ENCODE measurements around the gene SCN4B. TPM values are rescaled to one million over a fixed set of nuclear protein-coding genes. Genes with fewer than 3 reads are reported as not detected.

The SCN4B gene
- total and polyA plus RNA-seq, 2 donors (not counting 1 experiment from before 2014, with no cell fraction given) = 1.5 to 10.4 TPM

DNA sequence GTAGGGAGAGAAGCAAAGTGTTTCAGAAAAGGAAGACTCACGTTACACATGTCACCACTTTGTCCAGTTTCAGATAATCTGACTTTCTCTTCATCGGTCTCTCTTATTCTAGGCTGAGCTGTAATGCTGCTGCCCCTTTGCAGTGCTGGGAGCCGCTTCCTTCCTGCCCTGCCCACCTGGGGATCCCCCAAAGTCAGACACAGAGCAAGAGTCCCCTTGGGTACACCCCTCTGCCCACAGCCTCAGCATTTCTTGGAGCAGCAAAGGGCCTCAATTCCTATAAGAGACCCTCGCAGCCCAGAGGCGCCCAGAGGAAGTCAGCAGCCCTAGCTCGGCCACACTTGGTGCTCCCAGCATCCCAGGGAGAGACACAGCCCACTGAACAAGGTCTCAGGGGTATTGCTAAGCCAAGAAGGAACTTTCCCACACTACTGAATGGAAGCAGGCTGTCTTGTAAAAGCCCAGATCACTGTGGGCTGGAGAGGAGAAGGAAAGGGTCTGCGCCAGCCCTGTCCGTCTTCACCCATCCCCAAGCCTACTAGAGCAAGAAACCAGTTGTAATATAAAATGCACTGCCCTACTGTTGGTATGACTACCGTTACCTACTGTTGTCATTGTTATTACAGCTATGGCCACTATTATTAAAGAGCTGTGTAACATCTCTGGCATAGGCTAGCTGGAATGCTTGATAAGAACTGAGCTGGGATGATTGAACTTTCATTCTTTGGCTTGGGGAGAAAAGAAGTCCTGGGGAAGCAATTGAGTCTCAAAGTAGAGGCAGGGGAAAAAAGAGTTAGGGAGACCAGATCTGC, 34.6 kb downstream of the SCN4B start:
- no peak overlapping the region for H3K27ac ChIP-seq (ENCODE audit: insufficient read depth, low read length)
- H3K36me3 ChIP-seq (ENCODE audit: control insufficient read depth, insufficient read depth, low read length) = no peaks in the 10 kb centered on the region
- DNase-seq (ENCODE audit: low read depth in 2 of 2) = no peak
- no peak overlapping the region for H3K9ac ChIP-seq (ENCODE audit: insufficient read depth, low read length)
- H3K79me2 ChIP-seq (ENCODE audit: control insufficient read depth, insufficient read depth, low read length) = no peaks in the 10 kb centered on the region
- H4K20me1 ChIP-seq (ENCODE audit: control insufficient read depth, extremely low read depth, insufficient read depth, low read length) = no peaks in the 10 kb centered on the region
- TF ChIP-seq, protein P1, sequence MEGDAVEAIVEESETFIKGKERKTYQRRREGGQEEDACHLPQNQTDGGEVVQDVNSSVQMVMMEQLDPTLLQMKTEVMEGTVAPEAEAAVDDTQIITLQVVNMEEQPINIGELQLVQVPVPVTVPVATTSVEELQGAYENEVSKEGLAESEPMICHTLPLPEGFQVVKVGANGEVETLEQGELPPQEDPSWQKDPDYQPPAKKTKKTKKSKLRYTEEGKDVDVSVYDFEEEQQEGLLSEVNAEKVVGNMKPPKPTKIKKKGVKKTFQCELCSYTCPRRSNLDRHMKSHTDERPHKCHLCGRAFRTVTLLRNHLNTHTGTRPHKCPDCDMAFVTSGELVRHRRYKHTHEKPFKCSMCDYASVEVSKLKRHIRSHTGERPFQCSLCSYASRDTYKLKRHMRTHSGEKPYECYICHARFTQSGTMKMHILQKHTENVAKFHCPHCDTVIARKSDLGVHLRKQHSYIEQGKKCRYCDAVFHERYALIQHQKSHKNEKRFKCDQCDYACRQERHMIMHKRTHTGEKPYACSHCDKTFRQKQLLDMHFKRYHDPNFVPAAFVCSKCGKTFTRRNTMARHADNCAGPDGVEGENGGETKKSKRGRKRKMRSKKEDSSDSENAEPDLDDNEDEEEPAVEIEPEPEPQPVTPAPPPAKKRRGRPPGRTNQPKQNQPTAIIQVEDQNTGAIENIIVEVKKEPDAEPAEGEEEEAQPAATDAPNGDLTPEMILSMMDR (conservative IDR thresholded peaks at IDR 0.05 in 1 of 2, IDR thresholded peaks at IDR 0.05 in 1 of 2; ENCODE audit: low read depth in 1 of 2, low read length in 2 of 2) = no peak
- TF ChIP-seq EZH2 (IDR thresholded peaks at IDR 0.05; ENCODE audit: low read length, missing control alignments) = no peak
- no peaks in the 10 kb centered on the region for H3K4me1 ChIP-seq (ENCODE audit: control insufficient read depth, extremely low read depth, insufficient read depth, low read length)
- no peak overlapping the region for H3K4me2 ChIP-seq (ENCODE audit: extremely low read depth, insufficient read depth, low read length)
- H3K27me3 ChIP-seq (ENCODE audit: control insufficient read depth, insufficient read depth, low read length) = no peaks in the 10 kb centered on the region
- H2AFZ ChIP-seq (ENCODE audit: low read length) = no peak overlapping the region
- no peak overlapping the region for H3K4me3 ChIP-seq (replicated peaks in 1 of 4; ENCODE audit: control extremely low read depth in 1 of 4, insufficient read depth in 1 of 4, low read depth in 3 of 4, low read length in 4 of 4)
- H3K9me3 ChIP-seq (ENCODE audit: control insufficient read depth, insufficient read depth, low read depth, low read length) = no peaks in the 10 kb centered on the region

DNA sequence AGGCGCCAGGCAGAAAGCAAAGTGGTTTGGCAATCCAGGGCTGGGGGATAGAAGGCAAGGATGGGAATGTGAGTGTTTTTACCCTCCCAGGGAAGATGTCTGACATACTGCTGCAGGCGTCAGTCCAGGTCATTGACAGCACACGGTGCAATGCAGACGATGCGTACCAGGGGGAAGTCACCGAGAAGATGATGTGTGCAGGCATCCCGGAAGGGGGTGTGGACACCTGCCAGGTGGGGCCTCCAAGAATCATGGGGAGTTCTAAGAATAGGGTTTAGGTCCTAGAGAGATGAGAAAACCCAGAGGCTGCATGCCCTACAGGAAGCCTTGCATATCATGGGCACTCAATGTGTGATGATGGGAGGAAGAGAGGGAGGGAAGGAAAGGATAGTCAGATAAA, 37.6 kb downstream of the SCN4B start:
- Histone ChIP-seq H3K79me2 (ENCODE audit: control insufficient read depth, insufficient read depth, low read length) (no peaks in the 10 kb centered on the region), H3K9me3 (ENCODE audit: control insufficient read depth, insufficient read depth, low read depth, low read length) (no peaks in the 10 kb centered on the region), H3K27ac (ENCODE audit: insufficient read depth, low read length) (no peak overlapping the region), H3K4me2 (ENCODE audit: extremely low read depth, insufficient read depth, low read length) (no peak overlapping the region), H2AFZ (ENCODE audit: low read length) (no peak overlapping the region), H3K27me3 (ENCODE audit: control insufficient read depth, insufficient read depth, low read length) (no peaks in the 10 kb centered on the region), H3K9ac (ENCODE audit: insufficient read depth, low read length) (no peak overlapping the region), H3K4me3 (replicated peaks in 1 of 4; ENCODE audit: control extremely low read depth in 1 of 4, insufficient read depth in 1 of 4, low read depth in 3 of 4, low read length in 4 of 4) (no peak overlapping the region), H3K36me3 (ENCODE audit: control insufficient read depth, insufficient read depth, low read length) (no peaks in the 10 kb centered on the region), H4K20me1 (ENCODE audit: control insufficient read depth, extremely low read depth, insufficient read depth, low read length) (no peaks in the 10 kb centered on the region), H3K4me1 (ENCODE audit: control insufficient read depth, extremely low read depth, insufficient read depth, low read length) (no peaks in the 10 kb centered on the region)
- DNase-seq (ENCODE audit: low read depth in 2 of 2) = no peak
- TF ChIP-seq, protein P1 (conservative IDR thresholded peaks at IDR 0.05 in 1 of 2, IDR thresholded peaks at IDR 0.05 in 1 of 2; ENCODE audit: low read depth in 1 of 2, low read length in 2 of 2) = no peak
- TF ChIP-seq EZH2 (IDR thresholded peaks at IDR 0.05; ENCODE audit: low read length, missing control alignments) = no peak

GRCh38 chr11:118114266-118114665, 38.4 kb downstream of the SCN4B start:
- DNase-seq (ENCODE audit: low read depth in 2 of 2) = no peak
- no peaks in the 10 kb centered on the region for H3K36me3 ChIP-seq (ENCODE audit: control insufficient read depth, insufficient read depth, low read length)
- no peak overlapping the region for H3K4me3 ChIP-seq (replicated peaks in 1 of 4; ENCODE audit: control extremely low read depth in 1 of 4, insufficient read depth in 1 of 4, low read depth in 3 of 4, low read length in 4 of 4)
- H3K27ac ChIP-seq (ENCODE audit: insufficient read depth, low read length) = no peak overlapping the region
- no peak overlapping the region for H3K9ac ChIP-seq (ENCODE audit: insufficient read depth, low read length)
- H3K27me3 ChIP-seq (ENCODE audit: control insufficient read depth, insufficient read depth, low read length) = no peaks in the 10 kb centered on the region
- no peak overlapping the region for H3K4me2 ChIP-seq (ENCODE audit: extremely low read depth, insufficient read depth, low read length)
- TF ChIP-seq, protein P1 (conservative IDR thresholded peaks at IDR 0.05 in 1 of 2, IDR thresholded peaks at IDR 0.05 in 1 of 2; ENCODE audit: low read depth in 1 of 2, low read length in 2 of 2) = no peak
- TF ChIP-seq EZH2 (IDR thresholded peaks at IDR 0.05; ENCODE audit: low read length, missing control alignments) = no peak
- H3K4me1 ChIP-seq (ENCODE audit: control insufficient read depth, extremely low read depth, insufficient read depth, low read length) = no peaks in the 10 kb centered on the region
- H3K9me3 ChIP-seq (ENCODE audit: control insufficient read depth, insufficient read depth, low read depth, low read length) = no peaks in the 10 kb centered on the region
- no peaks in the 10 kb centered on the region for H4K20me1 ChIP-seq (ENCODE audit: control insufficient read depth, extremely low read depth, insufficient read depth, low read length)
- H3K79me2 ChIP-seq (ENCODE audit: control insufficient read depth, insufficient read depth, low read length) = no peaks in the 10 kb centered on the region
- no peak overlapping the region for H2AFZ ChIP-seq (ENCODE audit: low read length)

All from fibroblast of lung (primary cell).